A673 (cell line): Measurements from ENCODE around the gene ARMC10. TPM values are rescaled to one million over a fixed set of nuclear protein-coding genes. Genes with fewer than 3 reads are reported as not detected.
"Not testable (repeated sequence)": the region's sequence is repeated elsewhere in the genome, so short reads cannot be mapped to it uniquely, and the experiment has no call there.

Experiments used
- BruUV-seq: library from RNA; stranded (reverse); fragments of 400-500 nt; replicated peaks from 2 replicates; lab custom pipeline; 2021; lab: Mats Ljungman, UMichigan
- CTCF ChIA-PET: fragments of 300-600 bp; sonication (Branson Sonifier 250); formaldehyde crosslinking; loops from one replicate; lab custom pipeline; 2022; ENCODE audit warnings: antibody characterized with exemption; lab: Charles Lee
- POLR2A ChIA-PET: fragments of 300-600 bp; sonication (Branson Sonifier 250); formaldehyde crosslinking; loops from one replicate; lab custom pipeline; 2022; ENCODE audit warnings: antibody characterized with exemption; ENCODE audit not compliant: low non-redundant PET; lab: Charles Lee
- DNase-seq: peaks from one replicate; pipeline ENCODE4 v3.0.0-alpha.2; 2015; ENCODE audit warnings: low spot score
- H3K27ac ChIP-seq: fragments of 200-600 bp; sonication (generic); 2 replicates; pipeline ENCODE4 v1.5.1; 2016; ENCODE audit warnings: mixed run types, low read depth, mild to moderate bottlenecking, mixed read lengths, antibody characterized with exemption, low read length; ENCODE audit not compliant: poor library complexity, severe bottlenecking
- H3K27me3 ChIP-seq: fragments of 200-600 bp; sonication (generic); replicated peaks from 2 replicates; pipeline ENCODE4 v1.6.1; 2017; ENCODE audit warnings: mixed run types, low read depth, mild to moderate bottlenecking, mixed read lengths, antibody characterized with exemption, low read length; ENCODE audit not compliant: insufficient read depth, poor library complexity
- H3K36me3 ChIP-seq: fragments of 200-600 bp; sonication (generic); 2 replicates; pipeline ENCODE4 v1.6.1; 2016; ENCODE audit warnings: mixed run types, mild to moderate bottlenecking, mixed read lengths, antibody characterized with exemption, low read length; ENCODE audit not compliant: insufficient read depth, poor library complexity, severe bottlenecking
- H3K4me1 ChIP-seq: fragments of 200-600 bp; sonication (generic); 2 replicates; pipeline ENCODE4 v1.6.1; 2017; ENCODE audit warnings: mixed run types, mild to moderate bottlenecking, mixed read lengths, antibody characterized with exemption, low read length; ENCODE audit not compliant: insufficient read depth, poor library complexity, severe bottlenecking
- H3K4me3 ChIP-seq: fragments of 200-600 bp; sonication (generic); 2 replicates; pipeline ENCODE4 v1.5.1; 2016; ENCODE audit warnings: low read depth, mixed run types, mild to moderate bottlenecking, mixed read lengths, low read length; ENCODE audit not compliant: poor library complexity, severe bottlenecking
- H3K9me3 ChIP-seq: fragments of 200-600 bp; sonication (generic); 2 replicates; pipeline ENCODE4 v1.6.1; 2016; ENCODE audit warnings: mixed run types, low read depth, mild to moderate bottlenecking, mixed read lengths, antibody characterized with exemption, low read length; ENCODE audit not compliant: poor library complexity, severe bottlenecking
- EZH2 ChIP-seq: fragments of 200-600 bp; sonication (generic); IDR thresholded peaks from 2 replicates; pipeline ENCODE4 v1.6.1; 2017; ENCODE audit warnings: borderline replicate concordance, low read depth, mild to moderate bottlenecking, mixed read lengths, antibody characterized with exemption, low read length; ENCODE audit not compliant: poor library complexity, severe bottlenecking
- intact Hi-C: fragments of 100-400 bp; cut with micrococcal nuclease; formaldehyde crosslinking; loops from one replicate; pipeline ENCODE4 v1.10.0; 2022; ENCODE audit not compliant: unreplicated experiment
- total RNA-seq: library from RNA; stranded (reverse); gene quantifications from 2 replicates; pipeline ENCODE4 v1.2.3, GENCODE V29; 2021
- TF ChIP-seq, protein P1 (sequence below): fragments of 300-800, 200-600 bp; sonication (generic); conservative IDR thresholded peaks from 2 replicates; pipeline ENCODE4 v1.5.1; 2017; ENCODE audit warnings: low read depth, mild to moderate bottlenecking, antibody characterized with exemption, low read length, moderate library complexity, mixed read lengths

The ARMC10 gene
- total RNA-seq, 1 experiment from 2014 or later, result 32.0 TPM

DNA sequence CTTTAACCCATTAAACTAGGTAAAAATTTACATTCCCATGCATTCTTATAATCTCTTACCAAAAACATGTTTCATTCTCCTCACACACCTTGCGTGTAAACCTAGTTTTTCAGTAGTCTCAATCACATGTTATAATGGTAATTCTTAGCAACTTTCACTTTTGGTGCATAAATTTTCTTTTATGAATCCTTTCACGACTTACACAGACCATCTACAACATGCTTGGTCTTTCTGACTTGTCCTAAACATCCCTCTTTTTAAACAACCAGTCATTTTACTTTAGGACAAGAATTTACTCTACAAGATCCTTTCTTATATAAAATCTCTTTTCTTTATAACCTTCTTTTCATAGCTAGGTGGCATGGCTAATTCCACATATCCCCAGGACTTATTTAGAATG, 26.1 kb upstream of the ARMC10 start:
- POLR2A ChIA-PET, result no interaction called here
- TF ChIP-seq EZH2, result no peak
- TF ChIP-seq, protein P1, sequence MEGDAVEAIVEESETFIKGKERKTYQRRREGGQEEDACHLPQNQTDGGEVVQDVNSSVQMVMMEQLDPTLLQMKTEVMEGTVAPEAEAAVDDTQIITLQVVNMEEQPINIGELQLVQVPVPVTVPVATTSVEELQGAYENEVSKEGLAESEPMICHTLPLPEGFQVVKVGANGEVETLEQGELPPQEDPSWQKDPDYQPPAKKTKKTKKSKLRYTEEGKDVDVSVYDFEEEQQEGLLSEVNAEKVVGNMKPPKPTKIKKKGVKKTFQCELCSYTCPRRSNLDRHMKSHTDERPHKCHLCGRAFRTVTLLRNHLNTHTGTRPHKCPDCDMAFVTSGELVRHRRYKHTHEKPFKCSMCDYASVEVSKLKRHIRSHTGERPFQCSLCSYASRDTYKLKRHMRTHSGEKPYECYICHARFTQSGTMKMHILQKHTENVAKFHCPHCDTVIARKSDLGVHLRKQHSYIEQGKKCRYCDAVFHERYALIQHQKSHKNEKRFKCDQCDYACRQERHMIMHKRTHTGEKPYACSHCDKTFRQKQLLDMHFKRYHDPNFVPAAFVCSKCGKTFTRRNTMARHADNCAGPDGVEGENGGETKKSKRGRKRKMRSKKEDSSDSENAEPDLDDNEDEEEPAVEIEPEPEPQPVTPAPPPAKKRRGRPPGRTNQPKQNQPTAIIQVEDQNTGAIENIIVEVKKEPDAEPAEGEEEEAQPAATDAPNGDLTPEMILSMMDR, result no peak
- no peaks in the 10 kb centered on the region for H3K27me3 ChIP-seq
- H3K4me1 ChIP-seq, result no peaks in the 10 kb centered on the region
- no TSS peak for BruUV-seq
- intact Hi-C loops, result no loop called here
- H3K36me3 ChIP-seq, result no peaks in the 10 kb centered on the region
- H3K27ac ChIP-seq, result no peak overlapping the region
- peaks cover 20% of the 10 kb centered on the region for H3K9me3 ChIP-seq
- peak; percentile 14 for DNase-seq
- no peak overlapping the region for H3K4me3 ChIP-seq
- CTCF ChIA-PET, result no interaction called here

GRCh38 chr7:103051519-103051918, 23.4 kb upstream of the ARMC10 start:
- ChIA-PET CTCF (interaction anchor here (0.6 to 0.9 kb wide), 2 partner anchors 11 to 293 kb away, joined by 3 to 5 read pairs; no protein-coding TSS in a partner anchor), POLR2A (no interaction called here)
- DNase-seq, result no peak
- no peak for TF ChIP-seq EZH2
- TF ChIP-seq, protein P1, result no peak
- Histone ChIP-seq H3K27me3 (no peaks in the 10 kb centered on the region), H3K4me3 (no peak overlapping the region), H3K9me3 (peaks cover 20% of the 10 kb centered on the region), H3K4me1 (no peaks in the 10 kb centered on the region), H3K27ac (no peak overlapping the region), H3K36me3 (no peaks in the 10 kb centered on the region)
- BruUV-seq, result no TSS peak
- intact Hi-C loops, result no loop called here

DNA sequence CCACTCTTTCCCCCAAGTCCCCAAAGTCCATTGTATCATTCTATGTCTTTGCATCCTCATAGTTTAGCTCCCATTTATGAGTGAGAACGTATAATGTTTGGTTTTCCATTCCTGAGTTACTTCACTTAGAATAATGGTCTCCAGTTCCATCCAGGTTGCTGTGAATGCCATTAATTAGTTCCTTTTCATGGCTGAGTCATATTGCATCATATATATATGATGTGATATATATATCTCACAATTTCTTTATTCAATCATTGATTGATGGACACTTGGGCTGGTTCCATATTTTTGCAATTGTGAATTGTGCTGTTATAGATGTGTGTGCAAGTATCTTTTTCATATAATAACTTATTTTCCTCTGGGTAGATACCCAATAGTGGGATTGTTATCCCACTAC, 18.9 kb upstream of the ARMC10 start:
- BruUV-seq, POLR2A ChIA-PET, intact Hi-C loops: not testable (repeated sequence)

GRCh38 chr7:103058122-103058521, 16.8 kb upstream of the ARMC10 start:
- Histone ChIP-seq H3K4me3 (no peak overlapping the region), H3K27me3 (no peaks in the 10 kb centered on the region), H3K36me3 (no peaks in the 10 kb centered on the region), H3K9me3 (no peaks in the 10 kb centered on the region), H3K4me1 (peaks cover 6% of the 10 kb centered on the region), H3K27ac (no peak overlapping the region)
- TF ChIP-seq, protein P1, result no peak
- no peak for TF ChIP-seq EZH2
- DNase-seq, result no peak
- POLR2A ChIA-PET, result no interaction called here
- no TSS peak for BruUV-seq
- CTCF ChIA-PET, result interaction anchor here (0.6 kb wide), 1 partner anchor 300 kb away, joined by 5 read pairs; no protein-coding TSS in a partner anchor
- intact Hi-C loops, result no loop called here

More for the DNA sequence above, 18.9 kb upstream of the ARMC10 start:
- H3K27me3 ChIP-seq, H3K9me3 ChIP-seq, H3K36me3 ChIP-seq, CTCF ChIA-PET, DNase-seq, H3K4me3 ChIP-seq, H3K27ac ChIP-seq, H3K4me1 ChIP-seq: not testable (repeated sequence)
